ENCODE results near the gene KRT2. TPM values are rescaled to one million over a fixed set of nuclear protein-coding genes. Genes with fewer than 3 reads are reported as not detected.

KRT2 gene
- total and polyA plus RNA-seq, 2 of the 8 experiments (the other 6 are each of a cell fraction or from before 2014, with no cell fraction given), result not detected

- CTCF ChIA-PET (ENCODE audit: partially characterized antibody), result interaction anchor here (0.9 to 3.6 kb wide), 9 partner anchors 12 to 272 kb away, joined by 3 to 13 read pairs (median 4); no protein-coding TSS in a partner anchor
- DNase-seq (ENCODE audit: low read depth in 1 of 2, low spot score in 2 of 2), result no peak
- no peak overlapping the region for H3K27ac ChIP-seq (ENCODE audit: low read depth, low read length)
- H3K79me1 ChIP-seq (ENCODE audit: low read depth, low read length), result no peaks in the 10 kb centered on the region
- H3K14ac ChIP-seq (ENCODE audit: insufficient read length), result no peak overlapping the region
- H3K36me3 ChIP-seq (ENCODE audit: control insufficient read depth in 2 of 4, insufficient read depth in 4 of 4, low read length in 3 of 4), result no peaks in the 10 kb centered on the region
- FAIRE-seq, result no peak
- H3K9me3 ChIP-seq (ENCODE audit: insufficient read depth in 2 of 2, low read depth in 1 of 2, low read length in 1 of 2), result no peaks in the 10 kb centered on the region
- TF ChIP-seq TAF1 (IDR thresholded peaks at IDR 0.05; ENCODE audit: low read depth, low read length) (no peak), SP1 (IDR thresholded peaks at IDR 0.05; ENCODE audit: low read depth, low read length) (no peak), TAF7 (optimal IDR thresholded peaks at IDR 0.05; ENCODE audit: borderline replicate concordance, low read depth, low read length) (no peak), BRCA1 (IDR thresholded peaks at IDR 0.05; ENCODE audit: low read depth, low read length) (no peak), CBX8 (IDR thresholded peaks at IDR 0.05; ENCODE audit: borderline replicate concordance, low read depth, low read length) (no peak)
- H3K23me2 ChIP-seq (ENCODE audit: low read depth, low read length), result no peaks in the 10 kb centered on the region
- no peak overlapping the region for H2BK20ac ChIP-seq (ENCODE audit: low read length)
- no peak overlapping the region for H2BK5ac ChIP-seq (ENCODE audit: low read depth, low read length)
- no peak overlapping the region for H4K8ac ChIP-seq (ENCODE audit: extremely low read depth, insufficient read depth, low read length)
- H2BK12ac ChIP-seq (ENCODE audit: low read depth, low read length), result no peak overlapping the region
- H2AFZ ChIP-seq (ENCODE audit: low read length), result no peak overlapping the region
- H3K4me3 ChIP-seq (ENCODE audit: extremely low read depth in 1 of 4, insufficient read depth in 2 of 4, low read depth in 3 of 4, low read length in 4 of 4), result no peak overlapping the region
- H3K56ac ChIP-seq (replicated peaks; ENCODE audit: insufficient read length, low read depth, low read length), result no peak overlapping the region
- H3K4me2 ChIP-seq (ENCODE audit: insufficient read depth in 1 of 2, low read depth in 2 of 2, low read length in 2 of 2), result no peak overlapping the region
- no peak overlapping the region for H2BK15ac ChIP-seq (ENCODE audit: low read length)
- H4K5ac ChIP-seq (ENCODE audit: insufficient read length, low read depth, low read length), result no peak overlapping the region
- H3K27me3 ChIP-seq (replicated peaks in 1 of 4; ENCODE audit: control insufficient read depth in 3 of 4, extremely low read depth in 1 of 4, insufficient read depth in 3 of 4, low read length in 3 of 4), result no peaks in the 10 kb centered on the region
- no peak overlapping the region for H2AK5ac ChIP-seq (ENCODE audit: low read depth, low read length)
- no peak overlapping the region for H2BK120ac ChIP-seq (replicated peaks; ENCODE audit: low read depth, low read length)
- no peak overlapping the region for H3K23ac ChIP-seq (ENCODE audit: insufficient read length)
- POLR2A ChIA-PET (ENCODE audit: partially characterized antibody), result no interaction called here
- no peak overlapping the region for H3K18ac ChIP-seq (ENCODE audit: extremely low read depth, low read length)
- no peak overlapping the region for H4K91ac ChIP-seq (replicated peaks; ENCODE audit: insufficient read length, low read length)
- H3K4me1 ChIP-seq (replicated peaks in 1 of 4; ENCODE audit: control insufficient read depth in 3 of 4, insufficient read depth in 4 of 4, low read length in 3 of 4), result peaks cover 0 to 3% (median 0%) of the 10 kb centered on the region in 4 experiments; a peak in 1 of 7 replicates
- no peak overlapping the region for H3K9ac ChIP-seq (replicated peaks in 1 of 4; ENCODE audit: extremely low read depth in 1 of 4, low read depth in 3 of 4, low read length in 3 of 4)
- no peaks in the 10 kb centered on the region for H3K79me2 ChIP-seq (ENCODE audit: control insufficient read depth in 1 of 2, insufficient read depth in 2 of 2, low read length in 2 of 2)
- WGBS, 2 experiments (ENCODE audit: extremely low coverage in 1 of 2, insufficient coverage in 1 of 2, insufficient read length in 1 of 2, insufficient replicate concordance in 2 of 2, low coverage in 1 of 2, low lambda C conversion rate in 2 of 2, missing lambda C conversion rate in 1 of 2), result 88% methylated on average over 5 of the region's 5 CpGs; no CpG with 5 or more reads in 1 of the 2 experiments
- no peaks in the 10 kb centered on the region for H4K20me1 ChIP-seq (replicated peaks in 1 of 2; ENCODE audit: control insufficient read depth in 1 of 2, insufficient read depth in 2 of 2, low read length in 2 of 2)
- H3K4ac ChIP-seq (replicated peaks; ENCODE audit: insufficient read length, low read depth, low read length), result no peak overlapping the region
These were observed 39.3 kb downstream of the KRT2 start for GRCh38 chr12:52612431-52613383.
